GM23338 (cell line): Measurements from ENCODE around the gene FAU. TPM values are rescaled to one million over a fixed set of nuclear protein-coding genes. Genes with fewer than 3 reads are reported as not detected.

Experiments
- ATAC-seq: fragments of 200-7000 bp; cut with Tn5 transposase; 3 replicates; pipeline ENCODE4 v1.9.1; 2020
- DNase-seq: peaks from one replicate; pipeline ENCODE4 v3.0.0-alpha.2; 2015; ENCODE audit warnings: low spot score
- H2AFZ ChIP-seq: fragments of 200-600 bp; sonication (generic); 2 replicates; pipeline ENCODE4 v1.8.0; 2016; ENCODE audit warnings: antibody characterized with exemption, mild to moderate bottlenecking, moderate library complexity
- H3F3A ChIP-seq: fragments of 200-600 bp; sonication (generic); replicated peaks from 2 replicates; pipeline ENCODE4 v1.8.0; 2017; ENCODE audit warnings: antibody characterized with exemption, mixed run types, low read depth
- H3K27ac ChIP-seq: fragments of 200-600 bp; sonication (generic); 2 replicates; pipeline ENCODE4 v1.6.1; 2016; ENCODE audit warnings: low read depth
- H3K27me3 ChIP-seq: fragments of 200-600 bp; sonication (generic); 2 replicates; pipeline ENCODE4 v1.8.0; 2016; ENCODE audit warnings: mild to moderate bottlenecking, mixed run types, moderate library complexity; ENCODE audit not compliant: insufficient read depth
- H3K36me3 ChIP-seq: fragments of 200-600 bp; sonication (generic); 2 replicates; pipeline ENCODE4 v1.8.0; 2016; ENCODE audit warnings: mild to moderate bottlenecking; ENCODE audit not compliant: insufficient read depth
- H3K4me1 ChIP-seq: fragments of 200-600 bp; sonication (generic); 2 replicates; pipeline ENCODE4 v1.8.0; 2016; ENCODE audit warnings: mild to moderate bottlenecking, moderate library complexity; ENCODE audit not compliant: insufficient read depth
- H3K4me2 ChIP-seq: fragments of 200-600 bp; sonication (generic); 2 replicates; pipeline ENCODE4 v1.7.1; 2017; ENCODE audit warnings: mixed run types
- H3K4me3 ChIP-seq: fragments of 200-600 bp; sonication (generic); 2 replicates; pipeline ENCODE4 v1.6.1; 2016; ENCODE audit warnings: mixed run types
- H3K79me2 ChIP-seq: fragments of 200-600 bp; sonication (generic); replicated peaks from 2 replicates; pipeline ENCODE4 v1.8.0; 2017; ENCODE audit warnings: mild to moderate bottlenecking; ENCODE audit not compliant: insufficient read depth
- H3K9me2 ChIP-seq: fragments of 200-600 bp; sonication (generic); 2 replicates; pipeline ENCODE4 v1.8.0; 2017; ENCODE audit not compliant: insufficient read depth
- H4K20me1 ChIP-seq: fragments of 200-600 bp; sonication (generic); replicated peaks from 2 replicates; pipeline ENCODE4 v1.8.0; 2017; ENCODE audit warnings: mild to moderate bottlenecking; ENCODE audit not compliant: insufficient read depth
- H3K27ac Mint-ChIP-seq: 2 replicates; pipeline ENCODE4 v1.8.0; 2020; ENCODE audit warnings: inconsistent platforms, mild to moderate bottlenecking, moderate library complexity, mixed read lengths
- H3K27me3 Mint-ChIP-seq: 3 replicates; pipeline ENCODE4 v1.8.0; 2022; ENCODE audit warnings: low read depth, mild to moderate bottlenecking, moderate library complexity, mixed read lengths, inconsistent platforms; ENCODE audit not compliant: insufficient read depth, poor library complexity
- H3K36me3 Mint-ChIP-seq: 3 replicates; pipeline ENCODE4 v1.8.0; 2021; ENCODE audit warnings: low read depth, mild to moderate bottlenecking, inconsistent platforms, moderate library complexity, mixed read lengths
- H3K4me1 Mint-ChIP-seq: 3 replicates; pipeline ENCODE4 v1.8.0; 2020; ENCODE audit warnings: mild to moderate bottlenecking, inconsistent platforms, mixed read lengths
- H3K4me3 Mint-ChIP-seq: 3 replicates; pipeline ENCODE4 v1.8.0; 2021; ENCODE audit warnings: moderate library complexity, mild to moderate bottlenecking, inconsistent platforms, mixed read lengths
- H3K9me3 Mint-ChIP-seq: 3 replicates; pipeline ENCODE4 v1.8.0; 2020; ENCODE audit warnings: moderate library complexity, mild to moderate bottlenecking, inconsistent platforms, mixed read lengths
- CREB1 ChIP-seq: fragments of 250-450 bp; sonication (Bioruptor Pico); IDR thresholded peaks from 2 replicates; pipeline ENCODE4 v1.5.0; 2020; ENCODE audit warnings: low read depth, mild to moderate bottlenecking, moderate library complexity
- ETS1 ChIP-seq: IDR thresholded peaks from 2 replicates; pipeline ENCODE4 v1.6.1; 2016; ENCODE audit warnings: antibody characterized with exemption
- EZH2phosphoT487 ChIP-seq: fragments of 200-600 bp; sonication (generic); IDR thresholded peaks from one replicate; pipeline ENCODE4 v1.8.1; 2018; ENCODE audit warnings: antibody characterized with exemption; ENCODE audit not compliant: unreplicated experiment
- REST ChIP-seq: IDR thresholded peaks from one replicate; pipeline ENCODE4 v1.6.1; 2018; ENCODE audit warnings: antibody characterized with exemption; ENCODE audit not compliant: unreplicated experiment
- ZNF331 ChIP-seq: fragments of 250-450 bp; sonication (Bioruptor Pico); IDR thresholded peaks from 2 replicates; pipeline ENCODE4 v1.5.0; 2020; ENCODE audit warnings: low read depth, mild to moderate bottlenecking, moderate library complexity
- polyA plus RNA-seq: library from polyadenylated mRNA; unstranded; fragments of >200 nt; fragmentation: Nextera tagmentation; extraction: Ambion mirVana; gene quantifications from 2 replicates; pipeline ENCODE4 v1.2.1, GENCODE V29; 2016
- total RNA-seq: library from RNA; depleted of rRNA; stranded (reverse); fragments of >200 nt; shearing (Covaris generic); gene quantifications from 2 replicates; pipeline ENCODE4 v1.2.3, GENCODE V29; 2014
- TF ChIP-seq, protein P1 (sequence below): fragments of 250-450 bp; sonication (Bioruptor Pico); IDR thresholded peaks from 2 replicates; pipeline ENCODE4 v1.5.0; 2020; ENCODE audit warnings: mild to moderate bottlenecking, moderate library complexity

FAU gene
- total and polyA plus RNA-seq, 2 experiments from 2014 or later, result 262 to 1,177 TPM

DNA sequence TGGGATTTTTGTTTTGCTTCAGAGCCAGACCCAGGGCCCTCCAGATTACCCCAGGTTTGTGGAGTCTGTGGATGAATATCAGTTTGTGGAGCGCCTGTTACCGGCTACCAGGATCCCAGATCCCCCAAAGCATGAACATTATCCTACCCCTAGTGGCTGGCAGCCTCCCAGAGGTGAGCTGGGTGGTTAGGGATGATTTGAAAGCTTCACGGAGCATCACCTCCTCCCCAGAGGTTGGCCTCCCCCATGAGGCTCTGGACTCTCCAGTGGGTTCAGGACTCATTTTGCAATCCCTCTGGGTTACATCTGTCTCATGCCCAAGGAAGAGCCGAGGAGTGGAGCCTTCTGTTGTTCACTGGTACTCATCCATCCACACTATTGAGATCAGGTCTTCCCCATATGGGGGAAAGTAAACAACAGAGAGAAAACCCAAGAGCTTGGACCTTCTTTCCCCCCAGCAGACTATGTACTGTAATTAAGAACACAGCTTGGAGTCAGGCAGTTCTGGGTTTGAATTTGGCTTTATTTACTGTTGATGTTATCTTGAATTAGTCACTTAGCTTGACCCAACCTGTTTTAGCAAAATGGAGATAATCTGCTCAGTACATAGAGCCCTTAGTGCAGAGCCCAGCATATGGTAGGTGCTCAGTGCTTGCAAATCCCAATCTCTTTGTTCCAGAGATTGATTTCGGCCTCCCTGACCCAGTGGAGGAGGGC lies 2.7 kb upstream of the FAU start:
- peaks cover 11% of the 10 kb centered on the region for H3K4me1 ChIP-seq
- no peaks in the 10 kb centered on the region for H3K9me2 ChIP-seq
- DNase-seq (no peak), ATAC-seq (no peak)
- peaks cover 41% of the 10 kb centered on the region for H3K79me2 ChIP-seq
- no peak overlapping the region for H3K4me2 ChIP-seq
- TF ChIP-seq ETS1 (no peak), REST (no peak), EZH2phosphoT487 (no peak)
- H3K4me3 Mint-ChIP-seq, result peak overlapping the region; percentile 52
- no peak overlapping the region for H3K27ac ChIP-seq
- peaks cover 27% of the 10 kb centered on the region for H3F3A ChIP-seq
- H3K4me1 Mint-ChIP-seq, result peaks cover 12% of the 10 kb centered on the region
- H4K20me1 ChIP-seq, result peaks cover 10% of the 10 kb centered on the region
- H3K36me3 ChIP-seq, result peaks cover 20% of the 10 kb centered on the region
- H3K4me3 ChIP-seq, result no peak overlapping the region
- H3K9me3 Mint-ChIP-seq, result no peaks in the 10 kb centered on the region; the same call in 2 of the 3 replicates
- H3K36me3 Mint-ChIP-seq, result peaks cover 73% of the 10 kb centered on the region
- no peak overlapping the region; the same call in 1 of the 2 replicates for H3K27ac Mint-ChIP-seq
- peaks cover 11% of the 10 kb centered on the region for H3K27me3 Mint-ChIP-seq
- no peak overlapping the region for H2AFZ ChIP-seq
- H3K27me3 ChIP-seq, result no peaks in the 10 kb centered on the region

DNA sequence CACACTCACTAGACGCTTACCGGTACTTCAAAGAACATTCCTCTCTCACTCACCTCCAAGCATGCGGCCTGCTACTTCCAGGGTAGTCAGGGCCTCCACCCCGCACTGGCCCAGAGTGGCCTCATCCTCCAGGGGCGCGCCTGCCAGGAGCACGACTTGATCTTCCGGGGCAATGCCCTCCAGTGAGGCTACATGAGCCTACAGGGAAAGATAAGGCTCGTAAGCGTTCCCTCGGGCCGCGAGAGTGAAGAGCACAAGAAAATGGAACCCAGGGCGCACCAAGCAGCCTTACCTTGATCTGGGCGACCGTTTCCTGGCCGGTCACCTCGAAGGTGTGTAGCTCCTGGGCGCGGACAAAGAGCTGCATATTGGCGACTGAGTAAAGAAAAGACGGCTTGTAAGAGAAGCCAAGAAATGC lies 478 bp downstream of the FAU start:
- H3F3A ChIP-seq, result peaks cover 34% of the 10 kb centered on the region
- Mint-ChIP-seq H3K36me3 (peaks cover 75% of the 10 kb centered on the region), H3K4me1 (peaks cover 20% of the 10 kb centered on the region), H3K9me3 (no peaks in the 10 kb centered on the region; the same call in 2 of the 3 replicates), H3K27me3 (peaks cover 27% of the 10 kb centered on the region), H3K4me3 (peak overlapping the region; percentile 100), H3K27ac (peak overlapping the region; percentile 99)
- ATAC-seq (no peak; the same call in 2 of the 3 replicates), DNase-seq (peak; percentile 35)
- no peak overlapping the region for H2AFZ ChIP-seq
- peaks cover 11% of the 10 kb centered on the region for H3K4me1 ChIP-seq
- H3K4me2 ChIP-seq, result peak overlapping the region; percentile 96
- peak overlapping the region; percentile 90 for H3K27ac ChIP-seq
- peaks cover 10% of the 10 kb centered on the region for H4K20me1 ChIP-seq
- H3K79me2 ChIP-seq, result peaks cover 44% of the 10 kb centered on the region
- H3K4me3 ChIP-seq, result peak overlapping the region; percentile 94
- H3K9me2 ChIP-seq, result no peaks in the 10 kb centered on the region
- H3K27me3 ChIP-seq, result no peaks in the 10 kb centered on the region
- H3K36me3 ChIP-seq, result peaks cover 18% of the 10 kb centered on the region
- no peak for TF ChIP-seq ETS1
- TF ChIP-seq ZNF331 (CRISPR knock-in tag), result no peak
- TF ChIP-seq, protein P1, sequence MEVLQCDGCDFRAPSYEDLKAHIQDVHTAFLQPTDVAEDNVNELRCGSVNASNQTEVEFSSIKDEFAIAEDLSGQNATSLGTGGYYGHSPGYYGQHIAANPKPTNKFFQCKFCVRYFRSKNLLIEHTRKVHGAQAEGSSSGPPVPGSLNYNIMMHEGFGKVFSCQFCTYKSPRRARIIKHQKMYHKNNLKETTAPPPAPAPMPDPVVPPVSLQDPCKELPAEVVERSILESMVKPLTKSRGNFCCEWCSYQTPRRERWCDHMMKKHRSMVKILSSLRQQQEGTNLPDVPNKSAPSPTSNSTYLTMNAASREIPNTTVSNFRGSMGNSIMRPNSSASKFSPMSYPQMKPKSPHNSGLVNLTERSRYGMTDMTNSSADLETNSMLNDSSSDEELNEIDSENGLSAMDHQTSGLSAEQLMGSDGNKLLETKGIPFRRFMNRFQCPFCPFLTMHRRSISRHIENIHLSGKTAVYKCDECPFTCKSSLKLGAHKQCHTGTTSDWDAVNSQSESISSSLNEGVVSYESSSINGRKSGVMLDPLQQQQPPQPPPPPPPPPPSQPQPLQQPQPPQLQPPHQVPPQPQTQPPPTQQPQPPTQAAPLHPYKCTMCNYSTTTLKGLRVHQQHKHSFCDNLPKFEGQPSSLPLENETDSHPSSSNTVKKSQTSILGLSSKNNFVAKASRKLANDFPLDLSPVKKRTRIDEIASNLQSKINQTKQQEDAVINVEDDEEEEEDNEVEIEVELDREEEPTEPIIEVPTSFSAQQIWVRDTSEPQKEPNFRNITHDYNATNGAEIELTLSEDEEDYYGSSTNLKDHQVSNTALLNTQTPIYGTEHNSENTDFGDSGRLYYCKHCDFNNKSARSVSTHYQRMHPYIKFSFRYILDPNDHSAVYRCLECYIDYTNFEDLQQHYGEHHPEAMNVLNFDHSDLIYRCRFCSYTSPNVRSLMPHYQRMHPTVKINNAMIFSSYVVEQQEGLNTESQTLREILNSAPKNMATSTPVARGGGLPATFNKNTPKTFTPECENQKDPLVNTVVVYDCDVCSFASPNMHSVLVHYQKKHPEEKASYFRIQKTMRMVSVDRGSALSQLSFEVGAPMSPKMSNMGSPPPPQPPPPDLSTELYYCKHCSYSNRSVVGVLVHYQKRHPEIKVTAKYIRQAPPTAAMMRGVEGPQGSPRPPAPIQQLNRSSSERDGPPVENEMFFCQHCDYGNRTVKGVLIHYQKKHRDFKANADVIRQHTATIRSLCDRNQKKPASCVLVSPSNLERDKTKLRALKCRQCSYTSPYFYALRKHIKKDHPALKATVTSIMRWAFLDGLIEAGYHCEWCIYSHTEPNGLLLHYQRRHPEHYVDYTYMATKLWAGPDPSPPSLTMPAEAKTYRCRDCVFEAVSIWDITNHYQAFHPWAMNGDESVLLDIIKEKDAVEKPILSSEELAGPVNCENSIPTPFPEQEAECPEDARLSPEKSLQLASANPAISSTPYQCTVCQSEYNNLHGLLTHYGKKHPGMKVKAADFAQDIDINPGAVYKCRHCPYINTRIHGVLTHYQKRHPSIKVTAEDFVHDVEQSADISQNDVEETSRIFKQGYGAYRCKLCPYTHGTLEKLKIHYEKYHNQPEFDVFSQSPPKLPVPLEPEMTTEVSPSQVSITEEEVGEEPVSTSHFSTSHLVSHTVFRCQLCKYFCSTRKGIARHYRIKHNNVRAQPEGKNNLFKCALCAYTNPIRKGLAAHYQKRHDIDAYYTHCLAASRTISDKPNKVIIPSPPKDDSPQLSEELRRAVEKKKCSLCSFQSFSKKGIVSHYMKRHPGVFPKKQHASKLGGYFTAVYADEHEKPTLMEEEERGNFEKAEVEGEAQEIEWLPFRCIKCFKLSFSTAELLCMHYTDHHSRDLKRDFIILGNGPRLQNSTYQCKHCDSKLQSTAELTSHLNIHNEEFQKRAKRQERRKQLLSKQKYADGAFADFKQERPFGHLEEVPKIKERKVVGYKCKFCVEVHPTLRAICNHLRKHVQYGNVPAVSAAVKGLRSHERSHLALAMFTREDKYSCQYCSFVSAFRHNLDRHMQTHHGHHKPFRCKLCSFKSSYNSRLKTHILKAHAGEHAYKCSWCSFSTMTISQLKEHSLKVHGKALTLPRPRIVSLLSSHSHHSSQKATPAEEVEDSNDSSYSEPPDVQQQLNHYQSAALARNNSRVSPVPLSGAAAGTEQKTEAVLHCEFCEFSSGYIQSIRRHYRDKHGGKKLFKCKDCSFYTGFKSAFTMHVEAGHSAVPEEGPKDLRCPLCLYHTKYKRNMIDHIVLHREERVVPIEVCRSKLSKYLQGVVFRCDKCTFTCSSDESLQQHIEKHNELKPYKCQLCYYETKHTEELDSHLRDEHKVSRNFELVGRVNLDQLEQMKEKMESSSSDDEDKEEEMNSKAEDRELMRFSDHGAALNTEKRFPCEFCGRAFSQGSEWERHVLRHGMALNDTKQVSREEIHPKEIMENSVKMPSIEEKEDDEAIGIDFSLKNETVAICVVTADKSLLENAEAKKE (CRISPR knock-in tag), result no peak
- no peak for TF ChIP-seq CREB1
